CD4-positive, alpha-beta T cell treated with Interleukin-21 for 1 hour (primary cell): Measurements from ENCODE around the gene IQCE.
"Not testable (repeated sequence)": the region's sequence is repeated elsewhere in the genome, so short reads cannot be mapped to it uniquely, and the experiment has no call there.

Experiments used
- DNase-seq: peaks from one replicate; pipeline ENCODE4 v3.0.0-alpha.2; 2020

Gene IQCE

DNA sequence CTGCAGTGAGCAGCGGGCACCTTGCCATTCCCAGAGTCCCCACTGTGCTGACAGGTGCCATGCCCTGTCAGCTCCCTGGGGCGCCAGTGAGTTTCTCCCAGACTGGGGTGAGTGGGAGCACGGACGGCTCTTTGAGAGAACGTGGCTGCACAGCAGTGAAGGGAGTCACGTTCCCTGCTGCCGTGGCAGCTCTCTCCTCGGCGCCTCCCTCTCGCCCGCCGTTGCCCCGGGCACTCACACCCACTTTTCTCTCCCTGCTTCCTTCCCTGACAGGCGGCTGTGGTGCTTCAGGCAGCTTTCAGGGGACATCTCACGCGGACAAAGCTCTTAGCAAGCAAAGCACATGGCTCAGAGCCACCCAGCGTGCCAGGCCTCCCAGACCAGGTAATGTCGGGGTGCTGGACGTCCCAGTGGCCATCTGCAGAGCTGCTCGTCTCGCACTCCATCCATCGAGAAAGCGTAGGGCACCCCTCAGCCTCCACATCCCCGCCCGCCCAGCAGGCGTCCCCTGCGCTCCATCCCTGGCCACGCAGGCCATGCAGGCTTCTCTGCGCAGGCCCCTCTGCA is 45.9 kb downstream of the IQCE start:
- no peak for DNase-seq

DNA sequence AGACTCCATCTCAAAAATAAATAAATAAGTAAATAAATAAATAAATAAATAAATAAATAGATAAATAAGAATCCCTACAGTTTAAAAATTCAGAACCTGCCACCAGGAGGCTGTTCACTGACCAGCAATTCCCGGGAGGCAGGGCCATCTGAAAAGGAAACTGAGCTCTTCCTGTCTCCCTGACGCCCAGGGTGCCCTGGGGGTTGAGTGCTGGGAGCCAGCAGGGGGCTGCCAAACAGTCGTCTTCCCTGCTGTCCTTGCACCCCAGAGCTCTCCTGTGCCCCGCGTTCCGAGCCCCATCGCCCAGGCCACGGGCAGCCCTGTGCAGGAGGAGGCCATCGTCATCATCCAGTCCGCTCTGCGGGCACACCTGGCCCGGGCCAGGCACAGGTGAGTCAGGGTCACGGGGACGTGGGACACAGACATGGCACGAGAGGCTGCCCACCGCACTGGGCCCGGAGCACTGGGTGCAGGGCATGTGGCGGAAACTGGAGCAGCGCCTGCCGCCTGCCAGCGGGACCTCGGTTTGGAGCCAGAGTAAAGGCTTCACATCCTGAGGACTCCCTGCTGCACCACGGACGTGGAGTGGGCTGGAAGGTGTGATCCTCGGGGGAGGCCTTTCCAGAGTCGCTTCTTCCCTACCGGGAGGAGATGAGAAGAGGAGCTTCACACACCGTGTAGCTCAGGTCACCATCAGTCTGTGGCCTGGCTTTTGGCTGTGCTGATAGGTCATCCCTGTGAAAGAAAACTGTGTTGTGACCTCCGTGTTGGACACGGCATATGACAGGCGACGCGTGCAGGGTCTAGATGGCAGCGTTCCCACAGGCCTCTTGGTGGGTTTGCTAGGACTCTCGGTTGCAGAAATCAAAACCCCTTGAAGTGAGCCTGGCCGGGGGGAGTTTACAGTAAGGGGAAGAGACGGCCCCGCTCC is 47.1 kb downstream of the IQCE start:
- no peak for DNase-seq

- DNase-seq: no peak
Measured at GRCh38 chr7:2606539-2606936, 47.8 kb downstream of the IQCE start.

- DNase-seq: no peak
Measured at GRCh38 chr7:2607122-2607922, 48.5 kb downstream of the IQCE start.

DNA sequence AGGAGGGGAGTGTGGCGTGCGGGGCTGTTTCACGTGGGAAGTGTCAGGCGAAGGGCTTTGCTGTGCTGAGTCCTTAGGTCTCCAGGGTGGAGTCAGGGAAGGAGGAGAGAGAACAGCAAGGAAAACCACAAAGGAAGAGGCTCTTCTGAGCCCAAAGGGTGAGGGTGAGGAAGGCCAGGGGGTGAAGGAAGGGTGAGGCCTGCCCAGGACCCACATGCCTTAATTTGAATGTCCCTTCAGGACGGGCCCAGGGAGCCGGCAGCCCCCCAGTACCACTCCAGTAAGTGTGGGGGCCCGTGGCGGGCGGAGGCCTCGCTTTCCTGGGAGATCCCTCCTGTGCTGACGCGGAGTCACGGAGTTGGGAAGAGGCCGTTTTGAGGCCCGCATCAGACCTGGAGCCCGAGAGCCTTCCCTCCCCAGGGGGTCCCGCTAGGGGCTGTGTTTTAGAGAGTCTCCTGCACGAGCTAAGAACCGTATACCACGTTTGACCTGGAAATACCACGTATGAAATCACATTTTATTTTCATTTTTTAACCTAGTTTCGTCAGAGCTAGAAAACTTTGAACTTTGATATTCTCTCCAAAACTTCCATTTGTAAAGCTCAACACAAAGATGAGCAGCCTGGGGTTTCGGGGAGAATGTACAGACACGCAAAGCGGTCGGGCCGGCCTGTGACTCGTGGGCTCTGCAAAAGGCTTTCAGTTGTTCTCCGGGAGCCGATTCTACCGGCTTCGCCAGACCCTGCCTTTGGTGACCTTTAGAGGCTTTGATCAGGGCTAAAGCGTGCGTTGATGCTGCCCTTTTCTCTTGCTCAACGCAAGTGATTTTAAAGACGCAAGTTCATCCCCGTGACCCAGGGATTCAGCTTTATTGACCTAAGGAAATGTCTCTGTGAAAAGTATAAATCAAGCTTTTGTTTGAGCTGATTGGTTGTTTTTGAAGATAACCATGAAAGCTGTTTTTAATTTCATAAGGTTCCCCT is 49.4 kb downstream of the IQCE start:
- DNase-seq: no peak

GRCh38 chr7:2608921-2609411 is 50.2 kb downstream of the IQCE start:
- peak; percentile 23 for DNase-seq

GRCh38 chr7:2609646-2610045 is 50.9 kb downstream of the IQCE start:
- DNase-seq: not testable (repeated sequence)

- no peak for DNase-seq
Measured at GRCh38 chr7:2610466-2610865, 51.7 kb downstream of the IQCE start.

- no peak for DNase-seq
Measured at GRCh38 chr7:2610898-2611297, 52.1 kb downstream of the IQCE start.

DNA sequence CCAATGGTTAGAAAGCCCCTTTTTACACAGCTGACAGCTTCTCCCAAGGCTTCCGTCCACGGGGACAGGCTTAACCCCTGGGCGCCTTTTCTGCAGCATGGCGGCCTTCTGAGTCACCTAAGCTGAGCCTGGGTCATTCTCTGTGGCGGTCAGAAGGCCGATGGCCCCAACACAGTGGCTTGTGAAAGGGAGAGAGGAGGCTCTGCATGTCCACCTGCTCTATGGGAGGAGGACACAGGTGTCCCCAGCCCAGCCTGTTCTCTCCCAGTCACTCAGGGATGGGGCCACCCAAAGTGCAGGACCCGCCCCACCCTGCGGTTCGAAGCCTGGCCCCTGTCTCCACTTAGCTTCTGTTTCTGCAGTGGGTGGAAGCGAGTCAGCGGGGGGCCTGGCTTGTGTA is 52.6 kb downstream of the IQCE start:
- DNase-seq: no peak

DNA sequence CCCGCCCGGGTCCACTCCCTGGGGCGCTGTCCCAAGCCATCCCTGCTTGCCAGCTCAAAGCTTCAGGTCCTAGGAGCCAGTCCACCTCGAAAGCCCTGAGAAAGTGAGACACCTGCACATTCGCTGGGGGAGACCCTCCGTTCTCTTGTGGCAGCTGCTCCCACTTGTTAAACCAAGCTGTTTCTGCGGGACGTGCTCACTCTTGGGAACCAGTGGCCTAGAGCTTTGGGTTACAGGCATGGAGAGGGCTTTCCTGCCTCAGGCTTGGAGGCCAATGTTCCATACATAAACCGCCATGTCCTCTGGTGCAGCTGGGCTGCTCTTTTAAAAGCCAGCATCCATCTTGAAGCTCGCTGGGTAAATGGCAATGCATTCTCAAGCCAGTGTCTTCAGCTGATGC is 53.1 kb downstream of the IQCE start:
- no peak for DNase-seq

- DNase-seq: no peak
Measured at GRCh38 chr7:2612445-2613097, 53.8 kb downstream of the IQCE start.

DNA sequence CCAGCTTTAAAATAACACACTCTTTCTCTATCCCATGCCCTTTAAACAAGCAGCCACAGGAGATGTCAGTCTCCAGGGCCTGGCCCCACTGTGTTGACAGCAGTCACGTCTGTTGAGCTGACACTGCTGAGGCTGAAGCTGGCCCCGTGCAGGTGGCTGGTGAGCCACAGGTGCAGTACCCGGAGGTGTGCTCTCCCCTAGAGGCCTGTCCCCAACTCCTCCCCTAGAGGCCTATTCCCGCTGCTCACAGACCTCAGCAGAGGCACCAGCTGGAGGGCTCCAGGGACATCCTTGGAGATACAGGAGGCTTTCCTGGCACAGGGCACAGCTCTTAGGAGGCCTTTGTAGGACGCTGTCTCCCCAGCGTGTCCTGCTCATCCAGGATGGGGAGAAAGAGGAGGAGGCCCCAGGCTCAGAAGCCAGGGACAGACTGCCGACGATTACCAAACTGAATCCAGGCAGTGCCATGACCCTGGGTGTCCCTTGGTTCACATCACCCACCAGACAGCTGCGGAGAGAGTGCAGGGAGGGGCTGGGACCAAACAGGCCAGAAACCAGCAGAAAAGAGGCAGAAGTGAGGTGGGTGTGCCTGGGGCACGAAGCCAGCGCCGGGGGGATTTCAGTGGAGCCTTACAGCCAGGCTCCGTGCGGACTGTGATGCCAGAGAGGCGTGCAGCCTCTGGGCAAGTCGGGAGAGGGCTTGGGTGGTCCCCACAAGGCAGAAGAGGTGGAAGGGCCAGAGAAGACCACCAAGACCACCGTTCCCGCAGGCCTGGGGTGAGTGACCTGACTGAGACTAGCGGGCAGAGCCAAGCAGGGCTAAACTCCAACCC is 54.5 kb downstream of the IQCE start:
- DNase-seq: no peak

DNA sequence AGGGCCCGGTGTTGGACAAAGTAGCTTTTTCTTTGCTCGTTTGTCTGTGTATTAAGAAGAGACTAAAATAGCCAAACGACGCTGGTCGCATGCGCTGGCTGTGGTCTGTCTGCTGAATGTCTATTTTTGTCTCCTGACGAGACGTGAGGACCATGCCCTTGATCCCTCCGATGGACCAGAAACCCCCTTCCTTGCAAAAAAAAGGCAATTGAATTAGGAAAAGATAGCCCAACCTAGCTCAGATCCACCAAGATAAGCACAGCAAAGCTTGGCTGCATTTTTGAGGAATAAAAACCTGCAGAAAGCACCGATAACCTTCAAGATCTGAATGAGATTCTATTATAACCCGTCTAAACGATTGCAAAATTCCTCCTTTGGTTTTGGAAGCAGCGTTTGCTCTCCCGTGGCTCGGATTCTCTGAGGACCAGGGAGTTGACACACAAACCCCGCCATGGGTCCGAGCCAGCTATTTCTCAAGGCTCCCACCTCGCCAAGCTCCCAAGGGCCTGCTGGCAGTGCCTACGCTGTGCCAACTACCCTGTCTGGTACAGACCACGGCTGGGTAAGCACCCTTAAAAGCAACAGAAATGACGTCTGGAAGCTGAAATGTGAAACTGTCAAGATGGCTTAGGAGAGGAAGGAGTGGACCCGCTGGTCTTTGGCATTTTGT is 55.3 kb downstream of the IQCE start:
- no peak for DNase-seq

- no peak for DNase-seq
Measured at GRCh38 chr7:2614631-2615330, 56.0 kb downstream of the IQCE start.

DNA sequence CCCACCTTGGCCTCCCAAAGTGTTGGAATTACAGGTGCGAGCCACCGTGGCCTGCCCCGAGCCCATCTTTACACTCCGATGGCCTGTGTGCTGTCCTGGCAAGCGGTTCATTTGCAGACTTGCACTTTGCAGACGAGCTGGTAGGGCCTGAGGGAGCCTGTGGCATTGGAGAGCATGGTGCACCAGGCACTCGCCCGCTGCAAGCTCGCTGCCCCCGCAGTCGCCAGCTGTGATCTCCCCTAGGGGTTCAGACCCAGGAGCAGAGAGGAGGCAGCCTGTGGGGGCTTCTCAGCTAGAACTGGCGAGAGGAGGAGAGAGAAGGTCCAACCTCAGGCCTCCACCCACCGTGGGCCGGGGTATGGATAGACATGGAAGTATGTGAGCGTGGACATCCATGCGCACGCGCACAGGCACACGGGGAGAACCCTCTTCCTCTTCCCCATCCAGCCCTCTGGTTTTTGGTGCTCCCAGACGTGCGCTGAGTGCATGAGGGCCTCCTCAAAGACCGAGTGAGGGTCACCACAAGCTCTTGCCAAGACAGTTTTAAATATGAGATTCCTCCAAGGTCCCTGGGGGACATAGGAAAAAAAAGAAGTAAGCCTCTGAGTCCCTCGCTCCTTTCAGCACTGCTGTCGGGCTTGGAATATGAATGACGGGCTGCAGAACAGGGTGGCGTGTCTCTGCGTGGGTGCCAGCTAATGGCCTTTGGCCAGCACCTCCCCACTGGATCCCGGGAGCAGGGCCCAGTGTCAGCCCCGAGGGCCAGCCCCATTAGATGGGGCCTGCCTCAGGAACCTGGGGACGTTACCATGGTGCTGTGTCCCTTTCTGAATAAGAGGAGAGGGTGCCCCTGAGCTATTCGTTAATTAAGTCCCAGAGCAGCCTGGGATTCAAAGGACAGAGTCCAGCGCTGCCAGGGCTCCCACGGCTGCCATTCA is 57.9 kb downstream of the IQCE start:
- no peak for DNase-seq

DNA sequence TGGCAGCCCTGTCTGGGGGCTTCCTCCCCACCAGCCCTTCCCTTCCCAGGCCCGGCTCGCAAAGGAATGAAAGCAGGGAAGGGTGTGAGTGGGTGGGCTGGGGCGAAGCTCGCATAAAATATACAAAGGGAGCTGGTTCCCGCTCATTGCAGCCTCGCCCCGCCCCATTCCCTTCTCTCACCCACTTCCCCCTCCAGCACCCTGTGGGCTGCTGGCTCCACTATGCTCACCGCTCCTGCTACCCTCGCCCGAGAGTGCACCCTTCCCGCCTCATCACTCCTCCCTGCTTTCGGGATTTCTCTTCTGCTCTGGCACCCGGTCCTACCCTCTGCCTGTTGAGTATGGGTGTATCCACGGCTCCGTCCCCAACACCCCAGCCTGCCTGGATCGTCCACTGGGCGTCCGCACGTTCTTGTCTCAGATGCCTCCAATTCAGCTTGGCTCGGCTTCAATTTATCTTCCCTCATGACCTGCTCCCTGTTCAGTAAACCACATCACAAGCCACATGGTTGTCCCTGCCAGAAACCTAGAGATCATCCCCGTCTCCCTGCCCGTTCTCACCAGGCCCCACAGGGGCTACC is 58.6 kb downstream of the IQCE start:
- no peak for DNase-seq

- DNase-seq: no peak
Measured at GRCh38 chr7:2619116-2619515, 60.3 kb downstream of the IQCE start.
